NCI-H1105 treated with DMSO at 0.1 percent for 48 hours (cell line): ENCODE measurements around the gene BCORL1.

Experiments
- DNase-seq: peaks from one replicate; lab custom pipeline; 2025; lab: John Stamatoyannopoulos, UW

BCORL1 gene

DNA sequence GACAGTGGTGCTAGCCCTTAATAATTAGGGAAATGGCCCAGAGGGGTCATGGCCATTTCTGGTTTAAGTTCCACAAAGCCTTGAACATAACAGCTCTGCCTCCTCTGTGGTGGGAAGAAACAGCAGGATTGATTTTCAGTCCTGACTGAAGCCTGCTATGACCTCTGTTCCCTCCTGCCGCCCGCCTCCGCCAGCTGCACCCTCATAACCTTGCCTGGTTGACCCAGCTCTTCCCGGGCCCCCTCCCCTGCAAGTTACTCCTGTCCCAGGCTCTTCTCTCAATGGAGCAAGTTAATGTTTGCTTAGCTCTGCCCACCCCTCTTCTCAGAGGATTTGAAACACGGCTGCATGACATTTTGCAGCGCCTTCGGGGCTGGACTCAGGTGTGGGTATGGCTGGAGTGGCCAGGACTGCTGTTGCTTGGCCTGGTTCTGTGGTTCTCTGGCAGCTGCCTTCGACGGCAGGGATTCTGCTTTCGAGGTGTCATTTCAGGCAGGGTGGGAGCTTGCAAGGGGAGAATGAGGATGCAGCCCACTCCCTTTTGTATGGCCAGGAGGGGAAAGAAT lies 27.3 kb downstream of the BCORL1 start:
- no peak for DNase-seq

GRCh38 chrX:130012683-130013082 lies 30.2 kb downstream of the BCORL1 start:
- no peak for DNase-seq

DNA sequence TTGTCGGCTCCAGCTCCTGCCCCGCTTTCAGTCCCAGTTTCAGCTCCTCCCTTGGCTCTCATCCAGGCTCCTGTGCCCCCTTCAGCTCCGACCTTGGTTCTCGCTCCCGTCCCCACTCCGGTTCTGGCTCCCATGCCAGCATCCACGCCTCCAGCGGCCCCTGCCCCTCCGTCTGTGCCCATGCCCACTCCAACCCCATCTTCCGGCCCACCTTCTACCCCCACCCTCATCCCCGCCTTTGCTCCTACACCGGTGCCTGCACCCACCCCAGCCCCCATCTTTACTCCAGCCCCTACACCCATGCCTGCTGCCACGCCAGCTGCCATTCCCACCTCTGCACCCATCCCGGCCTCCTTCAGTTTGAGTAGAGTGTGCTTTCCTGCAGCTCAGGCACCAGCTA lies 31.2 kb downstream of the BCORL1 start:
- no peak for DNase-seq

- DNase-seq = no peak
Observed at GRCh38 chrX:130014356-130014755, 31.9 kb downstream of the BCORL1 start.

DNA sequence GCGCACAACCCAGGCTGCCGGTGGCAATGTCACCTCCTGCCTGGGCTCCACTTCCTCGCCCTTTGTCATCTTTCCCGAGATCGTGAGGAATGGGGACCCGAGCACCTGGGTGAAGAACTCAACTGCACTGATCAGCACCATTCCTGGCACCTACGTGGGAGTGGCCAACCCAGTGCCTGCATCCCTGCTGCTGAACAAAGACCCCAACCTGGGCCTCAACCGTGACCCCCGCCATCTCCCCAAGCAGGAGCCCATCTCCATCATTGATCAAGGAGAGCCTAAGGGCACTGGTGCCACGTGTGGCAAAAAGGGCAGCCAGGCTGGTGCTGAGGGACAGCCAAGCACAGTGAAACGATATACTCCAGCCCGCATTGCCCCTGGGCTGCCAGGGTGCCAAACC lies 32.3 kb downstream of the BCORL1 start:
- DNase-seq = no peak

- no peak for DNase-seq
Observed at GRCh38 chrX:130015181-130015580, 32.7 kb downstream of the BCORL1 start.

DNA sequence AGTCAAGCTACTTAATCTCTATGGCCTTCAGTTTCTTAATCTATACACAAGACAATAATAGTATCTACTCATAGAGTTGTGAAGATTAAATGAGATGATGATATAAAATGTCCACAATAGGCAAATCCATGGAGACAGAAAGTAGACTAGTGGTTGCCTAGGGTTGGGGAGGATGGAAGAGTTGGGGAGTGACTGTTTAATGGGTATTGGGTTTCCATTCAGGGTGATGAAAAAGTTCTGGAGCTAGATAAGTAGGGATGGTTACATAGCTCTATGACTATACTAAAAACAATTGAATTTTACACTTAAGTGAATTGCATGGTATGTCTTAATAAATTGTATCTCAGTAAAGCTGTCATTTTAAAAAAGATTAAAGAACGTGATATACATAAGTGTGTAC lies 35.7 kb downstream of the BCORL1 start:
- no peak for DNase-seq

DNA sequence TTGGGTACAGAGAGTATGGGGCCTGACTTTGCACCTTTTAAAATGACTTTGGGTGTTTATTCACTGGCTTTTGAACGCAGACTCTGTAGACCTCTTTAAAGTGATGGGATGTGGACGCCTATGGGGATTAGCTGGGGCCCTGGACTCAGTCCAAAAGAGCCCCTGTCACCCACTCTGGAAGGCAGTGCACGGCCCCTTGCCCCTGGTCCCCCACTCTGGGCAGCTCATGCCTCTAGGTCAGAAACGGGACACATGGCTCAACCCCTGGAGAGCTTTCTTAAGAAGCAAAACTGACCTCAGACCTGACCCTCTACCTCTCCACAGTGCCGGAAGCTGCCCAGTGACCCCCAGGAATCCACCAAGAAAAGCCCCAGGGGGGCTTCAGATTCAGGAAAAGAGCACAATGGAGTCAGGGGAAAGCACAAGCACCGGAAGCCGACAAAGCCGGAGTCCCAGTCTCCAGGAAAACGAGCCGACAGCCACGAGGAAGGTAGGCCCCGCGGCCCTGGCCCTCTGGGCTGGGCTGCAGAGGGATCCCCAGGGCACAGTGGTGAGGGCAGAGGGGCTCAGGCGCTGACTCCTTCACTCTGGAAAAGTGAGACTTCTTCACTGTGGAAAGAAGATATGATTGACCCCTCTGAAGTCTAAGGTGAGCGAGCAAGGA lies 38.4 kb downstream of the BCORL1 start:
- no peak for DNase-seq

DNA sequence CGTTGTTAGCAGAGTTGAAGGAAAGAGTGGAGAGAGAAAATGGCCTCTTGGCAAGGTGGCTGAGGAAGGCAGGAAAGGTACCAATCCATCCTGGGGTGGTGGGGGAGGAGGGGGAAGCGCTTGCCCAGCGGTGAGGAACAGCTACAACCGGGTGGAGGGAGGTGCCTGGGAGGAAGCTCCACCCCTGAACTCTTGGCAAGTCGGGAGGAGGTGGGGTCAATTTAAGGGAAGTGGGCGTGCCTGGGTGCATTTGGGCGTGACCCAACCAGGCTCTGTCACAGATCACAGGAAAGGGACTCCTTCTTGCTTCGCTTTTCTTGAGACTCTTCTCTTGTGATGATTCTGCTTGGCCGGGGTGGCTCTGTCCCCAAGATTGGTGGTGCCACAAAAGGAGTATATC lies 41.7 kb downstream of the BCORL1 start:
- DNase-seq = no peak

DNA sequence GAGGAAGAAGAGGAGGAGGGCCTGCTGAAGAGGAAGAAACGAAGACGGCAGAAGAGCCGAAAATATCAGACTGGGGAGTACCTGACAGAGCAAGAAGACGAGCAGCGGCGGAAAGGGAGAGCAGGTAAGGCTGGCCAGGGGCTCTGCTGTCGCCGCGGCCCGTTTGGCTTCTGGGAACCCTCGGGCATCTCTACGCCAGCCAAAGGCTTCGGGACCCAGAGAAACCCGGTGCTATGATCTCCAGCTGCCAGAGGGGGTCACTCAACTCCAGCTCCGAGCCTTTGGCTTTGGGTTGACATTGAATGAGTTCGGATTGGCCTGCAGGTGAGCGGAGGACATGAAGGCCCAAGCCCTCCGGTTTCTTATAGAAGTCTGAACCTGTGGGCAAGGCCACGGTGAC lies 42.8 kb downstream of the BCORL1 start:
- DNase-seq = no peak

- no peak for DNase-seq
Observed at GRCh38 chrX:130027569-130027968, 45.1 kb downstream of the BCORL1 start.

DNA sequence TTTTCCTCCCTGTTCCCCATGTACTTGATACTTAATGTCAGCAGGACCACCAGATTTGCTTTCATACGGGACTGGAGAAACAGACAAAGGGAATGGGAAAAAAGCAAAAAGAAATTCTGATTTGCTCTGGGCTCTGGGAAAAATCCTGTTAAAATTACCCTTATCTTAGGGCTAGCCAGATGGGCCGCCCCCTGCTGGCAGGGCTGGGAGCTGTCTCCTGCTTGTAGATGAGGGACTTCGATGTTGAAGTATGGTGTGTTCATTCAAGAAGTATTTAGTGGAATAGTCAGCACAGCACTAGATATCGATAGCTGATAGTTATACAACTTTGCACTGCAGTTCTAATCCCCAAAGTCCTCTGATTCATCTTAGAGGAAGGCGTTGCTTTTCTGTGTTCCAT lies 45.8 kb downstream of the BCORL1 start:
- no peak for DNase-seq

GRCh38 chrX:130030826-130031225 lies 48.4 kb downstream of the BCORL1 start:
- DNase-seq = no peak

DNA sequence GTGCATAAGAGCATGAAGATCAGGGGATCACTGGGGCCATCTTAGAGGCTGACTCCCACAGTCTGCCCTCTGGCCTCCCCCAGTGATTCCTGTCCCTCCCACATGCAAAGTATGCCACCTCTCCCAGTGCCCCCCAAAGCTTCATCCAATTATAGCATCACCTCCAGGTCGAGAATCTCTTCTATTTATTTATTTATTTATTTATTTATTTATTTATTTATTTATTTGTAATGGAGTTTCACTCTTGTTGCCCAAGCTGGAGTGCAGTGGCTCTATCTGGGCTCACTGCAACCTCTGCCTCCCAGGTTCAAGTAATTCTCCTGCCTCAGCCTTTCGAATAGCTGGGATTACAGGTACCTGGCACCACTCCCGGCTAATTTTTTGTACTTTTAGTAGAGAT lies 50.1 kb downstream of the BCORL1 start:
- no peak for DNase-seq

- DNase-seq = no peak
Observed at GRCh38 chrX:130034178-130034577, 51.7 kb downstream of the BCORL1 start.

GRCh38 chrX:130039847-130040246 lies 57.4 kb downstream of the BCORL1 start:
- DNase-seq = no peak

DNA sequence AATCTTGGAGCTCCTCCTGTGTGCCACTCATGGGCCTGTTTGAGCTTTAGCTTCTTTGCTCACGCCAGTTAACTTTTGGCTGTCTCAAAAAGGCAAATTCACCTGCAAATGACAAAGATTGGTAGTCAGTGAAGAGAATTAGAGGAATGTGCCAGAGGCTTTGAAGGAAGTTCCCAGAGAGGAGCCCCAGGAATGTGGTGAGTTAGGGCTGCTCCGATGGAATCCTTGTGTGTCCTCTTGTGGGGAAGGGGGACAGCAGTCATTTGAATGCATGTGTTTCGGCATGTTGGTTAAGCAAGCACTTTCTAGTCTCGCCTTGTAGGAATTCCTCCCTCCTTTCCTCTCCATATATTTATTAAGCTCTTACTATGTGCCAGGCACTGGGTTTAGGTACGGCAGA lies 65.0 kb downstream of the BCORL1 start:
- no peak for DNase-seq

DNA sequence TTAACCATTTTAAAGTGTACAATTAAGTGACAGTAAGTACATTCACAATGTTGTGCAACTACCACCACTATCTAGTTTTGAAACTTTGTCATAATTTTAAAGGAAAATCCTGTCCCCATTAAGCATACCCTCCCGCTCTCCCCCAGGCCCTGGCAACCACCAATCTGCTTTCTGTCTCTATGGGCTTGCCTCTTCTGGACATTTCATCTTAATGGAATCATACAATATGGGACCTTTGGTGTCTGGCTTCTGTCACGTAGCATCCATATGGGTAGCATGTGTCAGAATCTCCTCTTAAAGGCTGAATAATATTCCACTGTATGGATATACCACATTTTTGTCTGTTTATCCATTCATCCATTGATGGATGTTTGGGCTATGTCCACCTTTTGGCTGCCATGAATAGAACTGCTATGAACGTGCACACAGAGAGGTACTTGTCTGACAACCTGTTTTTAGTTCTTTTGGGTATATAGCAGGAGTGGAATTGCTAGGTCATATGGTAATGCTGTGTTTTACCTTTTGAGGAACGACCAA lies 66.3 kb downstream of the BCORL1 start:
- no peak for DNase-seq

DNA sequence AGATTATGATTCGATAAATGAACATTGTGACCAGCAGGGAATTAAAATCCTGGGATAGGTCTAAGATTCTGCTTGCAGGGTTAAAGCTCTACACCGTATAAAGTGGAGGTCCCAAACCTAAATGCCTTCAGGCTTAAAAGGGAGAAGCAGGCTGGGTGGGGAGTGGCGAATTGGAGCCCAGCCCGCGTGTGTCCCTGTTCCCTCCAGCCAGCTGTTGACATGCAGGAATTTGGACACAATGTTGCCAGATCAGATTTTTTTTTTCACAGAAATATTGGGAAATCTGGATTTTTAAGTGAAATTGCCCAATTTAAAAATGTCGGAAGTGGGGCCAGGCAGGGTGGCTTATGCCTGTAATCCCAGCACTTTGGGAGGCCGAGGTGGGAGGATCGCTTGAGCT lies 67.4 kb downstream of the BCORL1 start:
- no peak for DNase-seq

- no peak for DNase-seq
Observed at GRCh38 chrX:130051176-130051845, 68.9 kb downstream of the BCORL1 start.

DNA sequence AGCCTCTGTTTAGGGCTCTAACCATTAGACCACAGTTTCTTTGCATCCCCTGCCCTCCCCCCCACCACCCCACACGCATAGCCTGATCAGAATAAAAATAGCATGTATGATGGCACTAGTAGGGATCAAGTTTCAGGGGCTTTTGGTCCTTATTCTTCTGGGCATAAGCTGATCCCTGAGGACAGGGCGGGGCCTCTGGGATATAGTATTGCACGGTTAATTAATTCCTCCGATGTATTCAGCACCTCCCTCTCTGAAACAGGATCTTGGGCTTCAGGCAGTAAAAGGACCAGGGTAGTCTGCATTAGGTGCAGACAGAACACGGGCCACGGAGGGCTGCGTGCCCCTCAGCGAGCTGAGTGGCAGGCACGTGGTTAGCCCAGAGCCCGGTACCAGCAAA lies 70.8 kb downstream of the BCORL1 start:
- no peak for DNase-seq

- DNase-seq = no peak
Observed at GRCh38 chrX:130055103-130055502, 72.7 kb downstream of the BCORL1 start.

DNA sequence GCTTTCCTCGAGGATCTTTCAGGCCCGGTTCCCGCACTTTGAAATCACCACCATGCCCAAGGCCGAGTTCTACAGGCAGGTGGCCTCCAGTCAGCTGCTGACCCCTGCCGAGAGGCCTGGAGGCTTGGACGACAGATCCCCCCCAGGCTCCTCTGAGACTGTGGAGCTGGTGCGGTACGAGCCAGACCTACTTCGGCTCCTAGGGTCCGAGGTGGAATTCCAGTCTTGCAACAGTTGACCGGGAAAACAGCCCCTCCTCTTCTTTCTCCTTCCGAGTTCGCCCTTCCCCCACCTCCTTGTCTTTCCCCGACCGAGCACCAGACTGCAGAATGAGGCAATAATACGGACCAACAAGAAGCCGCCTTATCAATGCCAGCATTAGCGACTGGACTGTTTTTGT lies 73.5 kb downstream of the BCORL1 start:
- no peak for DNase-seq

- DNase-seq = no peak
Observed at GRCh38 chrX:130057209-130057608, 74.8 kb downstream of the BCORL1 start.
